Measurements from ENCODE around the gene TEX22.

The TEX22 gene

DNA sequence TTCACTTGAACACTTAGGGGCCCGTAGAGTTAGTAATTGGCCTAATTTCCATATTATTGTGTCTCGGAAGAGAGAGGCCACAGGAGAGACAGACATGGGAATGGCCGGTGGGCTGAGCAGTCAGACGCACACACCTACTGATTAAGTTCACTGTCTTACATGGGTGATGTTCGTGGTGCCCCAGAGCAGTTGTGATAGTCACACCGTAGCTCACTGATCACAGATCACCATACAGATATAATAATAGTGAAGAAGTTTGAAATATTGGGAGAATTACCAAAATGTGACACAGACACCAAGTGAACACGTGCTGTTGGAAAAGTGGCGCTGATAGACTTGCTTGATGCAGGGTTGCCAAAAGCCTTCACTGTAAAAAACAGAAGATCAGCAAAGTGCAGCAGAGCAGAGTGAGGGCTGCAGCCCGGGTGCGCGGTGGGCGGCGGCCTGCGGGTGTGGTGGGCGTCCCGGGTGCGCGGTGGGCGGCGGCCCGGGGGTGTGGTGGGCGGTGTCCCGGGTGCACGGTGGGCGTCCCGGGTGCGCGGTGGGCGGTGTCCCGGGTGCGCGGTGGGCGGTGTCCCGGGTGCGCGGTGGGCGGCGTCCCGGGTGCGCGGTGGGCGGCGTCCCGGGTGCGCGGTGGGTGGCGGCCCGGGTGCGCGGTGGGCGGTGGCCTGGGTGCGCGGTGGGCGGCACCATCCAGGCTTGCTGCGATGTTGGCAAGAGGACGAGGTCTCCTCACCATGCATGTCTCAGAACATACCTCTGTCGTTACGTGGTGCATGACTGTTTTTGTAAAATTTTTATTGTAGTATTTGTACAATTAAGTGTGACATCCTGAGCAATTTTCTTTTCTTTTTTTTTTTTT, 34.3 kb upstream of the TEX22 start:
- H3K4me3 ChIP-seq (ENCODE audit: low read depth, low read length) = no peak overlapping the region

DNA sequence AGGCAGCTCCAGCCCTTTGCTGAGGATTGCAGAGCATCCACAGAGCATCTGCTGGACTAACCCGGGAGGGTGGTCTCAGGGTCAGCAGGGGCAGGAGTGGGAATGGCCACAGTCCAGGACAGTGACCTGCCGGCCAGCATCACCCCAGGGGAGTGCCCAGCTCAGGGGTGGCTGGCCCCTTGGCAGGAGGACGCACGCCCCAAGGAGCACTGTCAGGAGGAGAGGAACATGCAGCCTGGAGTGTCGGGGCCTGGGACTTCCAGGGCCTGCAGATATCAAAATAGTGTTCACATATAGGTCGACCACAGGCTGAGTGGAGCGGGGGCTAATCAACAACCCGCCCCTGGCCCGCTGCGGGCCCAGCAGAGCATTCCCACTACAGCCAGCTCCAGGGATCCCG, 33.2 kb upstream of the TEX22 start:
- peaks cover 6% of the 10 kb centered on the region; the same call in 1 of the 2 replicates for H3K4me1 ChIP-seq (ENCODE audit: control insufficient read depth, insufficient read depth, low read length)
- H3K27ac ChIP-seq (ENCODE audit: extremely low read depth, low read depth, low read length) = no peak overlapping the region
- H3K9me3 ChIP-seq (ENCODE audit: control insufficient read depth, insufficient read depth, low read depth, low read length) = no peaks in the 10 kb centered on the region
- peaks cover 0 to 18% of the 10 kb centered on the region in 2 experiments; a peak in 2 of 3 replicates for H3K36me3 ChIP-seq (ENCODE audit: control insufficient read depth in 2 of 2, insufficient read depth in 1 of 2, low read length in 2 of 2)
- POLR2A ChIA-PET = no interaction called here
- CTCF ChIA-PET = interaction anchor here (1.2 to 1.3 kb wide), 3 partner anchors 15 to 172 kb away, joined by 3 to 7 read pairs (median 3); no protein-coding TSS in a partner anchor
- TF ChIP-seq ZNF350 (tag by site-specific recombination; IDR thresholded peaks at IDR 0.05) (no peak), ZNF580 (tag by site-specific recombination; IDR thresholded peaks at IDR 0.05) (no peak), MEIS1 (CRISPR knock-in tag; IDR thresholded peaks at IDR 0.05; ENCODE audit: borderline replicate concordance) (no peak), ZNF2 (tag by site-specific recombination; IDR thresholded peaks at IDR 0.05) (no peak), ZNF146 (tag by site-specific recombination; IDR thresholded peaks at IDR 0.05) (no peak), ZNF626 (tag by site-specific recombination; IDR thresholded peaks at IDR 0.05) (no peak)
- TF ChIP-seq, protein P1, sequence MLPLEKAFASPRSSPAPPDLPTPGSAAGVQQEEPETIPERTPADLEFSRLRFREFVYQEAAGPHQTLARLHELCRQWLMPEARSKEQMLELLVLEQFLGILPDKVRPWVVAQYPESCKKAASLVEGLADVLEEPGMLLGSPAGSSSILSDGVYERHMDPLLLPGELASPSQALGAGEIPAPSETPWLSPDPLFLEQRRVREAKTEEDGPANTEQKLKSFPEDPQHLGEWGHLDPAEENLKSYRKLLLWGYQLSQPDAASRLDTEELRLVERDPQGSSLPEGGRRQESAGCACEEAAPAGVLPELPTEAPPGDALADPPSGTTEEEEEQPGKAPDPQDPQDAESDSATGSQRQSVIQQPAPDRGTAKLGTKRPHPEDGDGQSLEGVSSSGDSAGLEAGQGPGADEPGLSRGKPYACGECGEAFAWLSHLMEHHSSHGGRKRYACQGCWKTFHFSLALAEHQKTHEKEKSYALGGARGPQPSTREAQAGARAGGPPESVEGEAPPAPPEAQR (tag by site-specific recombination; IDR thresholded peaks at IDR 0.05) = no peak
- TF ChIP-seq, protein P2, sequence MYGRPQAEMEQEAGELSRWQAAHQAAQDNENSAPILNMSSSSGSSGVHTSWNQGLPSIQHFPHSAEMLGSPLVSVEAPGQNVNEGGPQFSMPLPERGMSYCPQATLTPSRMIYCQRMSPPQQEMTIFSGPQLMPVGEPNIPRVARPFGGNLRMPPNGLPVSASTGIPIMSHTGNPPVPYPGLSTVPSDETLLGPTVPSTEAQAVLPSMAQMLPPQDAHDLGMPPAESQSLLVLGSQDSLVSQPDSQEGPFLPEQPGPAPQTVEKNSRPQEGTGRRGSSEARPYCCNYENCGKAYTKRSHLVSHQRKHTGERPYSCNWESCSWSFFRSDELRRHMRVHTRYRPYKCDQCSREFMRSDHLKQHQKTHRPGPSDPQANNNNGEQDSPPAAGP (tag by site-specific recombination; IDR thresholded peaks at IDR 0.05) = no peak
- no peak overlapping the region for H3K4me3 ChIP-seq (ENCODE audit: low read depth, low read length)

More for the DNA sequence above, 34.3 kb upstream of the TEX22 start:
- CTCF ChIA-PET = no interaction called here
- POLR2A ChIA-PET = no interaction called here
- Histone ChIP-seq H3K4me1 (ENCODE audit: control insufficient read depth, insufficient read depth, low read length) (peaks cover 6% of the 10 kb centered on the region; the same call in 1 of the 2 replicates), H3K9me3 (ENCODE audit: control insufficient read depth, insufficient read depth, low read depth, low read length) (no peaks in the 10 kb centered on the region), H3K36me3 (ENCODE audit: control insufficient read depth in 2 of 2, insufficient read depth in 1 of 2, low read length in 2 of 2) (peaks cover 0 to 18% of the 10 kb centered on the region in 2 experiments; a peak in 2 of 3 replicates), H3K27ac (ENCODE audit: extremely low read depth, low read depth, low read length) (no peak overlapping the region)
- TF ChIP-seq ZBTB8A (tag by site-specific recombination; IDR thresholded peaks at IDR 0.05) = peak; percentile 75
- no peak for TF ChIP-seq ZNF19 (tag by site-specific recombination; IDR thresholded peaks at IDR 0.05; ENCODE audit: low read depth)
- TF ChIP-seq KLF1 (tag by site-specific recombination; IDR thresholded peaks at IDR 0.05) = peak; percentile 92
- 0 out of 2 replicates have a peak, but pooled peaks have one; percentile 20 for TF ChIP-seq SP2 (tag by site-specific recombination; IDR thresholded peaks at IDR 0.05)
- TF ChIP-seq PRDM1 (tag by site-specific recombination; IDR thresholded peaks at IDR 0.05) = peak; percentile 3; the same call in 1 of the 2 replicates
- TF ChIP-seq ZFHX2 (tag by site-specific recombination; conservative IDR thresholded peaks at IDR 0.05) = peak; percentile 83
- TF ChIP-seq, protein P3, sequence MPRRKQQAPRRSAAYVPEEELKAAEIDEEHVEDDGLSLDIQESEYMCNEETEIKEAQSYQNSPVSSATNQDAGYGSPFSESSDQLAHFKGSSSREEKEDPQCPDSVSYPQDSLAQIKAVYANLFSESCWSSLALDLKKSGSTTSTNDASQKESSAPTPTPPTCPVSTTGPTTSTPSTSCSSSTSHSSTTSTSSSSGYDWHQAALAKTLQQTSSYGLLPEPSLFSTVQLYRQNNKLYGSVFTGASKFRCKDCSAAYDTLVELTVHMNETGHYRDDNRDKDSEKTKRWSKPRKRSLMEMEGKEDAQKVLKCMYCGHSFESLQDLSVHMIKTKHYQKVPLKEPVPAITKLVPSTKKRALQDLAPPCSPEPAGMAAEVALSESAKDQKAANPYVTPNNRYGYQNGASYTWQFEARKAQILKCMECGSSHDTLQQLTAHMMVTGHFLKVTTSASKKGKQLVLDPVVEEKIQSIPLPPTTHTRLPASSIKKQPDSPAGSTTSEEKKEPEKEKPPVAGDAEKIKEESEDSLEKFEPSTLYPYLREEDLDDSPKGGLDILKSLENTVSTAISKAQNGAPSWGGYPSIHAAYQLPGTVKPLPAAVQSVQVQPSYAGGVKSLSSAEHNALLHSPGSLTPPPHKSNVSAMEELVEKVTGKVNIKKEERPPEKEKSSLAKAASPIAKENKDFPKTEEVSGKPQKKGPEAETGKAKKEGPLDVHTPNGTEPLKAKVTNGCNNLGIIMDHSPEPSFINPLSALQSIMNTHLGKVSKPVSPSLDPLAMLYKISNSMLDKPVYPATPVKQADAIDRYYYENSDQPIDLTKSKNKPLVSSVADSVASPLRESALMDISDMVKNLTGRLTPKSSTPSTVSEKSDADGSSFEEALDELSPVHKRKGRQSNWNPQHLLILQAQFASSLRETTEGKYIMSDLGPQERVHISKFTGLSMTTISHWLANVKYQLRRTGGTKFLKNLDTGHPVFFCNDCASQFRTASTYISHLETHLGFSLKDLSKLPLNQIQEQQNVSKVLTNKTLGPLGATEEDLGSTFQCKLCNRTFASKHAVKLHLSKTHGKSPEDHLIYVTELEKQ (tag by site-specific recombination; IDR thresholded peaks at IDR 0.05; ENCODE audit: borderline replicate concordance) = no peak
- TF ChIP-seq, protein P4, sequence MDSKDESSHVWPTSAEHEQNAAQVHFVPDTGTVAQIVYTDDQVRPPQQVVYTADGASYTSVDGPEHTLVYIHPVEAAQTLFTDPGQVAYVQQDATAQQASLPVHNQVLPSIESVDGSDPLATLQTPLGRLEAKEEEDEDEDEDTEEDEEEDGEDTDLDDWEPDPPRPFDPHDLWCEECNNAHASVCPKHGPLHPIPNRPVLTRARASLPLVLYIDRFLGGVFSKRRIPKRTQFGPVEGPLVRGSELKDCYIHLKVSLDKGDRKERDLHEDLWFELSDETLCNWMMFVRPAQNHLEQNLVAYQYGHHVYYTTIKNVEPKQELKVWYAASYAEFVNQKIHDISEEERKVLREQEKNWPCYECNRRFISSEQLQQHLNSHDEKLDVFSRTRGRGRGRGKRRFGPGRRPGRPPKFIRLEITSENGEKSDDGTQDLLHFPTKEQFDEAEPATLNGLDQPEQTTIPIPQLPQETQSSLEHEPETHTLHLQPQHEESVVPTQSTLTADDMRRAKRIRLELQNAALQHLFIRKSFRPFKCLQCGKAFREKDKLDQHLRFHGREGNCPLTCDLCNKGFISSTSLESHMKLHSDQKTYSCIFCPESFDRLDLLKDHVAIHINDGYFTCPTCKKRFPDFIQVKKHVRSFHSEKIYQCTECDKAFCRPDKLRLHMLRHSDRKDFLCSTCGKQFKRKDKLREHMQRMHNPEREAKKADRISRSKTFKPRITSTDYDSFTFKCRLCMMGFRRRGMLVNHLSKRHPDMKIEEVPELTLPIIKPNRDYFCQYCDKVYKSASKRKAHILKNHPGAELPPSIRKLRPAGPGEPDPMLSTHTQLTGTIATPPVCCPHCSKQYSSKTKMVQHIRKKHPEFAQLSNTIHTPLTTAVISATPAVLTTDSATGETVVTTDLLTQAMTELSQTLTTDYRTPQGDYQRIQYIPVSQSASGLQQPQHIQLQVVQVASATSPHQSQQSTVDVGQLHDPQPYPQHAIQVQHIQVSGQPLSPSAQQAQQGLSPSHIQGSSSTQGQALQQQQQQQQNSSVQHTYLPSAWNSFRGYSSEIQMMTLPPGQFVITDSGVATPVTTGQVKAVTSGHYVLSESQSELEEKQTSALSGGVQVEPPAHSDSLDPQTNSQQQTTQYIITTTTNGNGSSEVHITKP (tag by site-specific recombination; IDR thresholded peaks at IDR 0.05) = peak; percentile 77
- no peak for TF ChIP-seq ZNF341 (tag by site-specific recombination; IDR thresholded peaks at IDR 0.05; ENCODE audit: low read depth)
- peak; percentile 53; the same call in 1 of the 2 replicates for TF ChIP-seq KLF8 (tag by site-specific recombination; IDR thresholded peaks at IDR 0.05)
- peak; percentile 68; the same call in 1 of the 2 replicates for TF ChIP-seq KLF10 (tag by site-specific recombination; IDR thresholded peaks at IDR 0.05)
- no peak for TF ChIP-seq GLI2 (tag by site-specific recombination; IDR thresholded peaks at IDR 0.05; ENCODE audit: borderline replicate concordance, low read depth)
- TF ChIP-seq ZNF555 (tag by site-specific recombination; conservative IDR thresholded peaks at IDR 0.05) = no peak
- no peak for TF ChIP-seq ZNF366 (tag by site-specific recombination; conservative IDR thresholded peaks at IDR 0.05)
